Left lung (tissue), 10 donors: ENCODE data around the gene SMAD6. TPM values are rescaled to one million over a fixed set of nuclear protein-coding genes. Genes with fewer than 3 reads are reported as not detected.
A peak's percentile ranks its signal among the peaks of the same experiment; 100 is the strongest.

Source experiments
- ATAC-seq: fragments of 200-7000 bp; cut with Tn5 transposase; one replicate; pipeline ENCODE4 v1.9.1; 2020; ENCODE audit warnings: moderate library complexity
- DNase-seq, 4 donors: peaks; one replicate each; pipeline ENCODE4 v3.0.0-alpha.2; 2013 to 2020
- H3K27ac ChIP-seq, 2 donors: fragments of 200-600 bp; sonication (generic) in 1 of 2; one replicate each; pipeline versions ENCODE4 v1.5.0 to v1.8.0; 2020 to 2021
- H3K27me3 ChIP-seq, 2 donors: fragments of 200-600 bp; sonication (generic) in 1 of 2; one replicate each; pipeline versions ENCODE4 v1.5.0 to v1.8.0; 2020 to 2021
- H3K36me3 ChIP-seq, 2 donors: fragments of 200-600 bp; sonication (generic) in 1 of 2; one replicate each; pipeline versions ENCODE4 v1.5.0 to v1.8.0; 2020 to 2021
- H3K4me1 ChIP-seq, 2 donors: fragments of 200-600 bp; one replicate each; pipeline ENCODE4 v1.8.0; 2021
- H3K4me3 ChIP-seq, 2 donors: fragments of 200-600 bp; sonication (generic) in 1 of 2; one replicate each; pipeline versions ENCODE4 v1.5.0 to v1.8.0; 2020 to 2021; ENCODE audit warnings: mild to moderate bottlenecking in 1 of 2
- H3K9me3 ChIP-seq, 2 donors: fragments of 200-600 bp; sonication (generic) in 1 of 2; one replicate each; pipeline versions ENCODE4 v1.5.0 to v1.8.0; 2020 to 2021
- intact Hi-C, 2 donors: fragments of 100-400 bp; cut with DNase I; formaldehyde crosslinking; loops; one replicate each; pipeline versions ENCODE4 v1.11.2 to v1.14.2; 2022
- polyA plus RNA-seq, 6 donors: library from polyadenylated mRNA; unstranded; fragments of 120-200 nt; gene quantifications; one replicate each; pipeline ENCODE4 v1.2.1, GENCODE V29; 2013; ENCODE audit not compliant: insufficient read length in 6 of 6
- total RNA-seq, 2 donors: library from RNA; stranded (reverse); fragmentation: NEBNext Ultra II Directional; extraction: Animal tissue kit (Norgen Biotek cat#: 25700); gene quantifications; one replicate each; pipeline ENCODE4 v1.2.1, GENCODE V29; 2021
- TF ChIP-seq, protein P1 (sequence below), 2 donors: fragments of 200-600 bp; sonication (generic) in 1 of 2; IDR thresholded peaks; one replicate each; pipeline versions ENCODE4 v1.5.0 to v1.8.0; 2021; ENCODE audit warnings: antibody characterized with exemption in 2 of 2
- donor health status: DM: no; HTN: yes; CAD: no.
- donor health status: DM: no; HTN: no; CAD: no.

The SMAD6 gene
- total and polyA plus RNA-seq, 8 donors = 25.0 to 110 (median 32.0) TPM

DNA sequence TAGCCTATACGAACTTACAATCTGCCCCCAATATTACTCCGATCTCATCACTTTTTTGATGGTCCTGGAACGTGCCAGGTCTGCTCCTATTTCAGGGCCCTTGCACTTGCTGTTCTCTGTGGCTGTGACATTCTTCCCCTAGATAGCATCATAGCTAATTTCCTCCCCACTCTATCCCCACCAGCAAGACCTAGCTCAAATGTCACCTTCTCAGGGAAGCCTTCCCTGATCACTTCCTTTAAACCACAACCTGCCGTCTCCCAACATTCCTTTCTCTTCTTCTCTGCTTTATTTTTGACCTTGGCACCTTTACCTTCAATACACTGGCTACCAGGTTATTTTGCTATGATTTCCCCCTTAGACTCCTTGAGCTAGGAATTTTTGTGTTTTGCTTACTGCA, 5.3 kb upstream of the SMAD6 start:
- Histone ChIP-seq H3K9me3 (no peaks in the 10 kb centered on the region), H3K27me3 (no peaks in the 10 kb centered on the region), H3K4me3 (no peak overlapping the region), H3K4me1 (peaks cover 2 to 37% of the 10 kb centered on the region in 2 donors), H3K27ac (no peak overlapping the region), H3K36me3 (no peaks in the 10 kb centered on the region)
- DNase-seq (no peak), ATAC-seq (no peak)
- TF ChIP-seq, protein P1, sequence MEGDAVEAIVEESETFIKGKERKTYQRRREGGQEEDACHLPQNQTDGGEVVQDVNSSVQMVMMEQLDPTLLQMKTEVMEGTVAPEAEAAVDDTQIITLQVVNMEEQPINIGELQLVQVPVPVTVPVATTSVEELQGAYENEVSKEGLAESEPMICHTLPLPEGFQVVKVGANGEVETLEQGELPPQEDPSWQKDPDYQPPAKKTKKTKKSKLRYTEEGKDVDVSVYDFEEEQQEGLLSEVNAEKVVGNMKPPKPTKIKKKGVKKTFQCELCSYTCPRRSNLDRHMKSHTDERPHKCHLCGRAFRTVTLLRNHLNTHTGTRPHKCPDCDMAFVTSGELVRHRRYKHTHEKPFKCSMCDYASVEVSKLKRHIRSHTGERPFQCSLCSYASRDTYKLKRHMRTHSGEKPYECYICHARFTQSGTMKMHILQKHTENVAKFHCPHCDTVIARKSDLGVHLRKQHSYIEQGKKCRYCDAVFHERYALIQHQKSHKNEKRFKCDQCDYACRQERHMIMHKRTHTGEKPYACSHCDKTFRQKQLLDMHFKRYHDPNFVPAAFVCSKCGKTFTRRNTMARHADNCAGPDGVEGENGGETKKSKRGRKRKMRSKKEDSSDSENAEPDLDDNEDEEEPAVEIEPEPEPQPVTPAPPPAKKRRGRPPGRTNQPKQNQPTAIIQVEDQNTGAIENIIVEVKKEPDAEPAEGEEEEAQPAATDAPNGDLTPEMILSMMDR (IDR thresholded peaks at IDR 0.05) = no peak
- intact Hi-C loops = loop anchor here in 1 of 2 donors (10.0 kb wide), 1 partner anchor 72 kb away; no protein-coding TSS in a partner anchor

GRCh38 chr15:66698318-66698961, 3.6 kb upstream of the SMAD6 start:
- intact Hi-C loops = loop anchor here in 1 of 2 donors (10.0 kb wide), 1 partner anchor 74 kb away; no protein-coding TSS in a partner anchor
- ATAC-seq = peak; percentile 14
- H3K27me3 ChIP-seq = peaks cover 0 to 16% of the 10 kb centered on the region in 2 donors
- peak in 3 of 4 donors; percentile 63 to 87 (median 72) for DNase-seq
- peak overlapping the region; percentile 26 to 37 for H3K27ac ChIP-seq
- no peaks in the 10 kb centered on the region for H3K9me3 ChIP-seq
- peaks cover 2 to 26% of the 10 kb centered on the region in 2 donors for H3K4me1 ChIP-seq
- TF ChIP-seq, protein P1 (IDR thresholded peaks at IDR 0.05) = peak; percentile 60 to 82
- no peak overlapping the region for H3K4me3 ChIP-seq
- H3K36me3 ChIP-seq = no peaks in the 10 kb centered on the region

- intact Hi-C loops = loop anchor here in 1 of 2 donors (10.0 kb wide), 1 partner anchor 74 kb away; no protein-coding TSS in a partner anchor
- H3K27ac ChIP-seq = peak overlapping the region in 1 of 2 donors; percentile 33
- no peak for ATAC-seq
Observed at GRCh38 chr15:66698971-66699370, 3.1 kb upstream of the SMAD6 start.

GRCh38 chr15:66700412-66700801, 1.6 kb upstream of the SMAD6 start:
- Histone ChIP-seq H3K36me3 (no peaks in the 10 kb centered on the region), H3K4me1 (peaks cover 2 to 46% of the 10 kb centered on the region in 2 donors), H3K27me3 (peaks cover 0 to 32% of the 10 kb centered on the region in 2 donors), H3K9me3 (no peaks in the 10 kb centered on the region), H3K4me3 (peak overlapping the region; percentile 47 to 76), H3K27ac (peak overlapping the region; percentile 44 to 90)
- ATAC-seq (no peak), DNase-seq (no peak)
- intact Hi-C loops = loop anchor here in 1 of 2 donors (10.0 kb wide), 2 partner anchors 64 to 154 kb away; no protein-coding TSS in a partner anchor
- TF ChIP-seq, protein P1 (IDR thresholded peaks at IDR 0.05) = no peak

More at GRCh38 chr15:66698971-66699370, 3.1 kb upstream of the SMAD6 start:
- no peak for DNase-seq
- Histone ChIP-seq H3K4me3 (no peak overlapping the region), H3K4me1 (peaks cover 2 to 31% of the 10 kb centered on the region in 2 donors), H3K27me3 (peaks cover 0 to 21% of the 10 kb centered on the region in 2 donors), H3K9me3 (no peaks in the 10 kb centered on the region), H3K36me3 (no peaks in the 10 kb centered on the region)
- TF ChIP-seq, protein P1 (IDR thresholded peaks at IDR 0.05) = no peak

GRCh38 chr15:66700802-66701421, 1.1 kb upstream of the SMAD6 start:
- peak; percentile 79 for ATAC-seq

More at GRCh38 chr15:66700802-66701421, 1.1 kb upstream of the SMAD6 start:
- intact Hi-C loops = loop anchor here in 1 of 2 donors (10.0 kb wide), 2 partner anchors 64 to 154 kb away; no protein-coding TSS in a partner anchor
- Histone ChIP-seq H3K4me1 (peaks cover 2 to 47% of the 10 kb centered on the region in 2 donors), H3K27ac (peak overlapping the region; percentile 87 to 90), H3K9me3 (no peaks in the 10 kb centered on the region), H3K36me3 (no peaks in the 10 kb centered on the region), H3K27me3 (peaks cover 0 to 32% of the 10 kb centered on the region in 2 donors), H3K4me3 (peak overlapping the region; percentile 76 to 82)
- TF ChIP-seq, protein P1 (IDR thresholded peaks at IDR 0.05) = no peak
- DNase-seq = peak; percentile 94 to 97 (median 95)
